HG03064 (cell line): ENCODE data around the gene CNTNAP5.

Source experiments
- ATAC-seq: cut with Tn5 transposase; IDR thresholded peaks from one replicate; pipeline ENCODE4 v1.9.1; 2021; ENCODE audit warnings: low read depth; ENCODE audit not compliant: unreplicated experiment

The CNTNAP5 gene

DNA sequence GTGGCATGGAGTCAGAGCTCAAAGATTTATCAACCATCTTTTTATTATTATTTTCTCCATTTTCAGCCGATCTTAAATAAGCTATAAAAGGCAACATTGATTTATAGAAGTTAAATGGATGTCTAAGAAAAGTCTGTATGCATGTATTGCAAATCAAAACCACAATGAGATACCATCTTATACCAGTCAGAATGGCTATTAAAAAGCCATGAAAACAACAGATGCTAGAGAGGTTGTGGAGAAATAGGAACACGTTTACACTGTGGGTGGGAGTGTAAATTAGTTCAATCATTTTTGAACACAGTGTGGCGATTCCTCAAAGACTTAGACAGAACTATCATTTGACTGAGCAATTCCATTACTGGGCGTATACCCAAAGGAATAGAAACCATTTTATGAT is 731.0 kb downstream of the CNTNAP5 start:
- no peak for ATAC-seq

DNA sequence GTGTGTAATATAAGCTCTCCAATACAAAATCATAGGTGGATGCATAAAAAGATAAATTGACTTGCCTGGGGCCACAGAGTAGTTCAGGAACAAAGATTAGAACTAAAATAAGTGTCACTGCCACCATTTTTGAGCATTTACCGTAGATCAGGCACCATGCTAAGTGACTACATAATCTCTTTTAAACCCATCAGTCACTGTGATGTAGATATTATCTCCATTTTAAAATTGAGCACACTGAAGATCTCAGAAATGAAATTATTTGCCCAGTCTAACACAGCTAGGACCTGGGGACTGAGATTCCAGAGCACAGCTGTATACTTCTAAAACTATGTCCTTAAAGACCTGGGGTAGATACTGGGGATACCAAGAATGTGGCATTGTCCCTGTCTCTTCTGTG is 737.3 kb downstream of the CNTNAP5 start:
- ATAC-seq: no peak

DNA sequence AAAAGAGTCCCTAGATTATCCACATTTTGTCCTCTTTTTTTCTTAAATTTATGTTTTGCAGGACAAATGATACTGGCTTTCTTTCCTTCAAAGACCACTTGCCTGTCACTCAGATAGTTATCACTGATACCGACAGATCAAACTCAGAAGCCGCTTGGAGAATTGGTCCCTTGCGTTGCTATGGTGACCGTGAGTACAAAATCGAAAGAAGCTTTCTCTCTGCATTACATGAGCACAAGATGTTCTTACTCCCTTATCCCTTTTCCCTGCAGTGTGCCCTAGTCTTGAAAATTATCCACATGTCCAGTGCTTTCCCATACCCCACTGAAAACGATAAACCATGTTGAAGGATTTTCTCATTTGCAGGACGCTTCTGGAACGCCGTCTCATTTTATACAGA is 738.5 kb downstream of the CNTNAP5 start:
- no peak for ATAC-seq

DNA sequence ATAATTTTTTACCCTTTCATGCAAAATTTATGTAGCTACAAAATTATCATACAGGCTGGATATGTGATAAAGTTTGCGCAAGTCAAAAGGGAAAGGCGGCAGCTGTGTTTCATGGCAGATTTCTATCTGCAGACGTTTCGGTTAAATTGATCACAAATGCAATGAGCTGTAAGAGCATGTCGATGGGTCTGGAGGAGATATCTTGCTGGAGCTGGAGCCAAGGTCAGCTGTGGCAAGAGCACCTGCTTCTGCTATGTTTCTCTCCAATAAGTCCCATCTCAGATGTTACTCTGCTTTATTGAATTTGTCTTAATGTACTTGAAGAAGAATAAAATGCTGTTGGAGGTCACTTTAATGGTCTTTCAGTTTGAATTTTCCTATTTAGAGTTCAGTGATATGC is 749.7 kb downstream of the CNTNAP5 start:
- ATAC-seq: no peak

DNA sequence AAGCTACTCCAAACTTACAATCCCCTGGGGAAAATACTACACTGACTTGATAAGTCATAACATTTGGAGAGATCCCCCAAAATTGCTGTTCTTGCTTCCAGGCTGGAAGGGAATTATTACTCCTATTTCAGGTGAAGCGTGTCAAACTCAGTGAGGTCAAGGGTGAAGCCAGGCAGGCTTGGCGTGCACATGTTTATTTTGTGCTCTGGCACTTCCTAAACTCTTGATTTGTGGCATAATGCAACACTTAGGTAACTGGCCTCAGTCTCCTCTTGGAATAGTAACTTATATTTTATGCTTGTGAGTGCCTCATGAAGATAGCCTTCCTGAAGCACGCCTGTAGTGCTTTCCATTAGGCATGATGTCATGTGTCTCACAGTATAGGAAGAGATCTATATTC is 751.2 kb downstream of the CNTNAP5 start:
- ATAC-seq: no peak

DNA sequence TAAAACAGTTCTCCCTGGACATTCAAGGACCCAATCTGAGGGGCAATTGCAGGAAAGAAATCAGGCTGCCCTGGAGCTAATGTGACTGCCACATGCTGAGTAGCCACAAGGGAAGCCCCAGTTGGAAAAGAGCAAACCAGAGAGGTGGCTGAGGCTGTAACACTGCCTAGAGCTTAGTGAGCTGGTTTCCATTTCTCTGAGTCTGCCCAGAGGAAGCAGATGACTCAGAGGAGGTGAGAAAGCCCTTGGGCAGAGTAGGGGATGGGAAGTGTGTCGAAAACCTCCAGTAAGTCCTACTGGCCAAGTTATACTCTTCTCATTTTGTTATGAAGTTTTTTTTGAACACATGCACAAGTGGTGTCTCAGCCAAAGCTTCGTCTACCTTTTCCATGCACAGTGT is 753.0 kb downstream of the CNTNAP5 start:
- no peak for ATAC-seq

DNA sequence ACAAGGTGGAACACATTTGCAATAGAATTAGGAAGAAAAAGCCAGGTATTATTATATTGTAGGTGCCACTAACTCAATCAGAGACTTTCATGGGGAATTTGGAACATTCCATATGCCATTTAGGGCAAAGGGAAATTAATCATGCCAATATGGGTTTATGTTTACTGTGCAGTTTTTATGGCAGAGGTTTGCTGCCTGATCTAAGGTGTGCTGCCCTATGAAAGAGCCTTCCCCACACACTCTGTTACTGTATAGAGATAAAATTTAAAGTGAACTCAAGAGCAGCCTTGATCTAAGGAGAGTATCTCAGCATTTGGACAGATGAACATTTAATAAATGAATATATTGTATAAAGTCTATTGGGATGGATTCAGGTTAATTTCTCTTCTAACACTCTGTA is 771.6 kb downstream of the CNTNAP5 start:
- no peak for ATAC-seq

DNA sequence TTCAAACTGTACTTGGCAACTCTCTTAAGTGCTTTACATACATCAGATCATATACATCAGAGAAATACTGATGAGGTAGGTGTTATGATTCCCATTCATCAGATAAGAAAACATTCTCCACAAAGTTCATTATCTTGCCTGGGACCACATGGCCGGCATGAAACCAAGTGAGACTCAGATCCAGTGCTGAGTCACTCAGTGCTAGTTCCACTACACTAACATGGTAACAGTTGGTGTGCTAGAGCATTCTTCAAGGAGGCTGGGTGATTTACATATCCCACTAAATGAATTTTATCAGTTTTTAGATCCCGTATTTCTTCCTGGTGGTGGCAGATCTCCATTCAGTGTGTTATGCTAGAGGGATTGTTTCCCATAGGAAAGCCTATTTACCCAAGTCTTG is 772.0 kb downstream of the CNTNAP5 start:
- no peak for ATAC-seq

DNA sequence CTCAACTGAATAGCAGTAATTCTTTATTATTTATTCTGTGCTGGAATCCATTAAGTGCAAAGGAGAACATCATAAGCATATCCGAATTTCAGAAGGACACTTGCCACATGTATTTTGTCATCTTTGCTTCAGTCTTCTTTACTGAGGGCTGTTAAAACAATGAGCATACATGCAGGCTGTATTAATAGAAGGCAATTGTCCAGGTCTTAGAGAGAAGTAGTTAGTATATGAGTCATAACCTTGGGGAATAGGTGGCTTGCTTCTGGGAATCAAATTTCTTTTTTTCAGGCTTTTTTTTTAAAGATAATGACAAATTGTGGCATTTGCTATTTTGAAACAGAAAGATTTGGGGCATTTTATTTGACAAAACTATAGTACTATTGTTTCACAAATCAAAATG is 773.5 kb downstream of the CNTNAP5 start:
- ATAC-seq: no peak

DNA sequence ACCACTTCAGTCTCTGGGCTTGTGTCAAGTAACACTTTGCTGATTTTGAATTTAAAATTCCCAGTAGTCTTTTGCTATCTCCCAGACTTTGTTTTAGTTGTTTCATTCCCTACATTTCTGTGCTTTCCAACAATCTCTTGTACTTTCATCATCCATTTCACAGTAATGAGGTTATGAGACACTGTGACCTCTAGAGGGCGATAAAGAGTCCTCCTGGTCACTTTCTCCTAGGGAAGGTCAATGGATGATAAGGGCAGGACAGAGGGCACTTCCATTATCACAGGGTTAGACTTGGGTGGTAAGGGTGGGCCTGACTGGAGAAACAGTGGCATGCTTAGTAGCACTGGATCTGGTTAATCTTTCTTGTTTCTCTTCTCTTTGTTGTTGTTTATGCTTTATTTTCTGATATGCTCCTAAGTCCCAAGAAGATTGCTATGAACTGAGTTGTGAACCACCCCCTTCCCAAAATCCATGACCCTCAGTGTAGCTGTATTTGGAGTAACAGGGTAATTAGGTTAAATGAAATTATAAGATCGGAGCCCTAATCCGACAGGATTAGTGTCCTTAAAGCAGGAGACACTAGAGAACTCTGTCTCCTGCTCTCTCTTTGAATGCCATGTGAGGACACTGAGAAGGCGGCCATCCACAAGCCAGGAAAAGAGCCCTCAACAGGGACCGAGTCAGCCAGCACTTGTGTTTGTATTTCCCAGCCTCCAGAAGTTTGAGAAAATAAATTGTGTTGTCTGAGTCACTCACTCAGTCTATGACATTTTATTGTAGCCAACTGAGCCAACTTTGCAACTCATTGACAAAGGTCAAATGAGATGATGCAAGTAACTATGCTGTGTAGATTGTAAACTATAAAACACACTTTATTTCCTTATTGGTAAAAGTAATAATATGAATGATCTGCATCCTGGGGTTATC is 779.2 kb downstream of the CNTNAP5 start:
- no peak for ATAC-seq

DNA sequence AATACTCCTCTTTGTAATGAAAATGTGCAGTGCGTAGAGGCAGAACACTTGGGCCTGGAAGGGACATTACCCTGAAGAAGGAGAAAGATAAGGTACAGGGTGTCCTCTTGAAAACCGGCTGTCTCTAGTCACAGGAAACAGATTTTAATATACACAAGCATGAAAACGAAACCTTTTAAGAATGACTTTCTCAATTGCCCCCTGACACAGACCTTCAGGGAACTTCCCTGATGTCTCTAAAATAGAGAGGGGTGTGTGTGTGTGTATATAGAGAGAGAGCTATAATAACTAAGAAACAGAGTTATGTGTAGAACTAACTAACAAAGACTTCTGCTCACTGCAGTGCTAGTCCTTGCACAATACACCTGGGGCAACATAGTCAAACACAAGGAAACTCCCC is 780.0 kb downstream of the CNTNAP5 start:
- ATAC-seq: no peak

DNA sequence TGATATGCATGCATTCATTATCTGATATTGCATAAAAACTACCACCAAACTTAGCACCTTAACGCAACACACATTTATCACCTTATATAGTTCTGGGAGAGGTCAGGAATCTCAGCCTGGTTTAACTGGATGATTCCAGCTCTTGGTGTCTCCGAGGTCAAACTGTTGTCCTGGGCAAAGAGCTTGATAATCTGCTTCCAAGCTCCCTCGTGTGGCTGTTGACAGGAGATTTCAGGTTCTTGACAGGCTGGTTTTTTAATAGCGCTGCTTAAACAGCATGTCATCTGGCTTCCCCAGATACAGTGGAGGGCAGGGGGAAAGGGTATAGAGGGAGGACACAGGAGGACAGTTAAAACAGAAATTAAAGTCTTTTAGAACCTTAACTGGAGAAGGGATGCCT is 785.0 kb downstream of the CNTNAP5 start:
- ATAC-seq: no peak

DNA sequence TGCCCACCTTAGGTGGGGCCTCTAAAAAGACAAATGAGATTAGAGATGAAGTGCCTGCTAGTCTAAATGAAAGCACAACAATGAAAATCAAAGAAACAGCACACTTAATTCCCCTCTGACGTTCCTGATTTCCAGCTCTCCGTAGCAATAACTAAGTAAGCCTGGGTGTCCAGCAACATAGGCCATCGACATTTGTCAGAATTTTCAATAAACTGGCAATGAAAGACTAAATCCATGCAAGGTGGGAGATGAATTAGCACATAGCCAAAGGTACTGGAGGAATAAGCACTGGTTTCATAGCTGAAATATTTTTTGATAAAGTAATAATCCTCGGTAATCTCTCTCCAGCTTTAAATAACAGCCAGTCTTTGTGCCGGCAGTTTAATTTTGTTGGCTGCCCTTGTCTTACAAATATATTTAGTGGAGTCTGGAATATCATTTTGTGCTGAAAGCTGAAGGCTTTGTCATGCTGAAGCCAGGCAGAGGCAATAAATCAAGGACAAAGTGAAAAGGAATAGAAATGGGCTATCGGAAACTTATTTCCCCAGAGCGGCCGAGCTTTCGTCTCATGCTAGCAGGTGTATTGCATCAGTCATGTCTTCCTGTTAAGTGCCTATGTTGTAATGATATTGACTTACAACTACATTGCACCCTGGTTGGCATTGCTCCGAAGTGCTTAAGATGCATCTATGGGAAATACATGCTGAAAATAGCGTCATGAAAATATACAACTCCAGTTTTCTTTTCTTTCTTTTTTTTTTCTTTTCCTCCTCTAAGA is 790.1 kb downstream of the CNTNAP5 start:
- no peak for ATAC-seq

DNA sequence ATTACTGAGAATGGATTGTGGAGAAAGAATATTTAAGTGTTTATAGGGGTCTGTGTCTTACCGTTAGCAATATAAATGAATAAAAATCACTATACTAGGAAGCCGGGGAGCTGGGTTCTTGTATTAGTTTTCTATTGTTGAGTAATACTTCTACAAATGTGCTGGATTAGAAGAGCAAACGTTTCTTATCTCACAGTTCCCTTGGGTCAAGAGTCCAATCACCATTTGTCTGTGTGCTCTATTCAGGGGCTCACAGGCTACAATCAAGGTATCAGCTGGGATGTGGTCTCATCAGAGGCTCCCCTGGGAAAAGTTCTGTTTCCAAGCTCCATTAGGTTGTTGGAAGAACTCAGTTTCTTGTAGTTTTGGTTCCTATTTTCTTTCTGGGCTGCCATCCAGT is 790.9 kb downstream of the CNTNAP5 start:
- ATAC-seq: no peak

DNA sequence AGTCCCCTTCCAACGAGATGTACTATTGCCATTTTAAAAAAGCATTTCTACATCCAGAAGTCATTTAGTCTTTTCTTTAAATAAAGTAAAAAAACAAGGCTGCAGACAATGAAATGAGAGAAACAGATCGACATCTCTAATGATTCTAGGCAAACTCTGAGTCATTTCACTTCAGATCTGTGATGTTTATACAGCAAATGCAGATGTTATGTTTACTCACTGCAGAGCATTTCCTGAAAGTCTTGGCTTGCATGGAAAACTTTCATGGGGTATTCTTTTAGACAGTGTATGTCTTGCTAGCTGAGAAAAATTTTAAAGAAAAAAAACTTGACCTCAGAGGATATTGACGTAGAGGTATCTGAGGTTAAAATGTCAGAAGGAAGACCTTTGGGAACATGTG is 797.4 kb downstream of the CNTNAP5 start:
- no peak for ATAC-seq

DNA sequence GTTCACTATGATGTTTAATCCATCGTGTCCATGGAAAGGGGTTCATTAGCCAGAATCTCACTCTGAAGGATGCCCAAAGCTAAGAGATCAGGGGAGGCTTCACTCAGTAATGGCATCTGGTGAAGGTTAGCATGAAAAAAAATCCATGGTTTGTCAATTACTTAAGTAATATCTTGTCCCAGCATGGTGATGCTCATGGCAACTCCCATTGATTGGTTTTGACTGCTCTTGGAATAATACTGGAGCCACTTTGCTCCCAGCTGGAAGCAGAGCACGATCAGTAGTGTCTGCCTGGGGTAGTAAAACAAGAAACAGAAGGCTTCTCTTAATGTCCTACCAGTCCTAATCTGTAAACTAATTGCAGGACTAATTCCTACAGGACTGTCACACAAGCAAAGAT is 799.4 kb downstream of the CNTNAP5 start:
- ATAC-seq: no peak

DNA sequence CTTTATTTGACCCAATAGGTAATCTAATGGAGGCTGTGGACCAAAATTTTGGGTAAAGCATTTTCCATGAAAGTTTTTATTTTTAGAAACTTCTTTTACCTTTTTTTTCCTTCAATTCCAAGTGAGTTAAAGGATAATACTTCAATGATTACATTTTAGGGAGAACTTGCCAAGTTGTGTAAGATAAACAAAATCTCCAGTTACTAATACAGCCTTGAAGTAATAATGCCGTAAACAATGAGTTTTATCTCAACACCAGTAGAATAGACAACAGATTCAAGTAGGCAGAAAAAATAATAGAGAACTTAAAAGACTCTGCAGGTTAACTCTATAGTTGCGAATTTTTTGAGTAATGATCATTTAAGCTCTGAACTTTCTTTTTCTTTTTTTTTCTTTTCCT is 807.4 kb downstream of the CNTNAP5 start:
- ATAC-seq: no peak

DNA sequence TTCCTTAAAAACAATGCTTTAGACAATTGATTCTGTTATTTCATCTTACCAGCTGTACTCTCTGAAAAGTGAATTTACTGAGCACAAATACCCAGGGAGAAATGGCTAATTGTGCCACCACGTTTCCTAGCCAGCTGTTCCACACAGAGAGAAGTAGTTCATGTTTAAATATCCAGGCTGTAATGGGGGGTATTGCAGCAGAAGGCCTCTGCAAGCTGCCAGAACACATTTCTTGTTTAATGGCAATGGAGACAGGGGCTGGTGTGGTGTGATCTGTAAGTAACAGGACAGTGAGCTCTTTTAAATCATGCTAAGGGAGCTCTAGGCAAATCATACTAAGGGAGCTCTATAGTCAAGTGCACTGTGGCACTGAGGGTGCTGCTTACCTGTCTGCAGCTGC is 809.2 kb downstream of the CNTNAP5 start:
- no peak for ATAC-seq

DNA sequence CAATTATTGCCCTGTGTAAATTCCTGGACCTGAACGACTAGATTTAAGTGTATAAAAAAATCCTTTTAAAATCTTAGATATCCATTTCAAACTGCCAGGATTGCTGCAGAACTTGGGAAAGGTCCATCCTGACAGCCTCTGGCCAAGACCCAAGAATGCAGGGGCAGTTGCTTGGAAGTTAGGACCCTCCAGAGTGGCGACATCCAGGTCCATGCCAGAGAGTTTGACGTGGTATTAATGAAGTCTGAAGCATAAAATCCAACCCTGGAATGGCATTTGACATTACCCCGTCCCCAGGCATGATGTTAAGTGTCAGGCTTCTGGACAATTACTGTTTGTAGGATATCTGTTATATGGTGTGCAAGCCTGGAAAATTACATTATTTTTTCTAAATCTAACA is 810.2 kb downstream of the CNTNAP5 start:
- ATAC-seq: no peak

DNA sequence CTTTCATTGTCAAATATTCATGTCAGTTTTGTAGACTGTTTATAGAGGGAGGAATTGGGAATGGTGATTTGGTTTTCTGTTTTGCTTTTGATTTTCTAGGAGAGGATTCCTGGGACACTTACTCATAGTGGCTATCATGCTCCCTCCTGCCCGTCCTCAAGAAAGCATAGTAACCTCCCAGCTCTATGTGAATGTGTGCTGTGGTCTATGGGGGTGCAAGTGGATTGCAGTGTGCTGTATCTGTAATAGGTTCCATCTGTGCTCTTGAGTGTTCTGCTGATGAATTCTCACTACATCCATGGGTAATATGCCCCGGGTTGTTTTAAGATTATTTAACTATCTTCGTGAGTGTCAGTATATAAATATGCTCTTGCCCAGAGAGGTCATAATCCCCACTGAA is 811.3 kb downstream of the CNTNAP5 start:
- ATAC-seq: no peak

DNA sequence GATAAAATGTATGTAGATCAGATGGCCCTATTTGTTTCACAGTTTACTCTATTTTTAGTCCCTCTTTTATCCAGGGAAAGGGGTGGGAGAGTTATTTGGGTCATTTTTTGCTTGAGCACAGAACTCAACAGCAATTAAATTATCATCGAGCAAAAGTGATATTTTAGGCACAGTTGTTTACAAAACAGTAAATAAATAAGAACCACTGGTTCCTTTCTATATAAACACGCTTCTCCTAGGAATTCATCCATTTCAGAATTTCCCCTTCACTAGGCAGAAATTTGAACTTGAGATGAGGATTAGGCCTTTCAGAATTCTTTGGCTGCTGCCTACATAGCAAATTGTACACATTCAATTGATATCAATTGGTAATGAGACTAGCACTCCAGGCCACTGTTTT is 812.4 kb downstream of the CNTNAP5 start:
- no peak for ATAC-seq

DNA sequence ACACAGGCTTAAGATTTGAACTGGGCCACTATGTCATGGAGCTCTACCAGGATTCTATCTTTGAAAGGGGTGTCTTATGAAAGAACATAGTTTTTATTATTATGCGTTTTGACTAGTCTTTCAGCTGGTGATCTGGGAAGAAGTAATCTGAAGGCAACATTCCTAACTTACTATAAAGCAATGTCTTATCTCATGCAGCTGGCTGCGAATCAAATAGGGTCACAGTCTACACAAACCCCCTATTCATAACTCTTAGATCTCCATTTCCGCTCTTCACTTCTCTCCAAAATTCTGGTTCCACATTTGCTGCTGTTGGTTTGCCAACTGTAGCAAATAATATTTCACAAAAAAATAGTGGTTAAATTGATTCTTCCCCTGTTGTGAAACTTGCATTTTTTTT is 813.3 kb downstream of the CNTNAP5 start:
- no peak for ATAC-seq
